GM21529 (cell line): ENCODE results near the gene FBN1.
A peak's percentile ranks its signal among the peaks of the same experiment; 100 is the strongest.

ENCODE experiments used
- ATAC-seq: cut with Tn5 transposase; IDR thresholded peaks from one replicate; pipeline ENCODE4 v1.9.1; 2021; ENCODE audit not compliant: unreplicated experiment

FBN1 gene

DNA sequence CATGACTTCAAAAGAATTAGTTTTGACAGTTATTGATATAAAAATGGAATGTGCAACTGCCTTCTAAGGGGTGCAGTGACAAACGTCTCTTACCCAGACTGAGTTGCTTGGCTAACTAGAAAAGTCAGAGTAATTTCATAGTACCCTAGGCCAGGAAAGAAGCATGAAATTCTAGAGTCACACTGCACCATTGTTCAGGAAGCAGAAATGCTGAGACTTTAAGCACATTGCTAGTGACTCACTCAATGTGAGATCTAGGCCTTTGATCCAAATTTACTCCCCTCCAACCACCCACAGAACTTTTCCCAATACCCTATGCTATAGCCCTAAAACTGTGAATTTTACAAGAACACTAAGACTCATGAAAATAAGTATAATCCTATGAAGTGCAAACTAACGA lies 203.5 kb downstream of the FBN1 start:
- ATAC-seq: no peak

DNA sequence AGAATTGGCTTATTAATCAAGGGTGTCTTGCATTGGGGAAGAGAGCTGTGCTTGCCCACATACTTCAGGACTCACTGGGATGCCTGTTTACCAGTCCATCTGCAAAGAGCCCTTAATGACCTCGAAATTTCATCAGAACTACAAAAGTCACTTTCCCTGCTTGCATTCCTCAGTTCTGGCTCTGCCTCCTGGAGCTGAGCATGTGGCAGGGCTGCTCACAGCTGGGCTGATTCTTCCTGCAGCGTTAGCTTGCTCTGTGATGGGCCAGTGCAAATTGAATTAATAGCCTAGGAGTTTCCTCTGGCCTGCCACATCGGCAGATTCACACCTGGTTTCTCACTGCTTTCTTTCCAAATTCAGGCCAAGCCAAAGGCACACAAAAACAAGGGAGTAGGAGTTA lies 205.4 kb downstream of the FBN1 start:
- ATAC-seq: no peak

DNA sequence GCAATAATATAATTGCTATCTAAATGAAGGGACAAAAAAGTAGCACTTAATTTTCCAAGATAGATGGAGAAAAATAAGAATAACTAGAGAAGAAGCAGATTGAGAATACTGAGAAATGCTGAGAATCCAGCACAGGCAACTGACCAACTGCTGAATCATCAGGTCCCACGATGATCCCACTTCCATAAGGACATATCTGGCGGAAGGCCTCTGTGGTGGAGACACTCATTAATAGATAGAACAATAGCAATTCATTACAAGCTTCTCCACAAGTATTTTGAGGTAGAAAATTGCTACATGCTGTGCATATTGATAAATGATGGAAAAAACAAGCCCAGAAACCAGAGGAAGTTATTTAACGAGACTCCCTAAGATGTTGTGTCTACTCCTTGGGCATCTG lies 208.3 kb downstream of the FBN1 start:
- no peak for ATAC-seq

DNA sequence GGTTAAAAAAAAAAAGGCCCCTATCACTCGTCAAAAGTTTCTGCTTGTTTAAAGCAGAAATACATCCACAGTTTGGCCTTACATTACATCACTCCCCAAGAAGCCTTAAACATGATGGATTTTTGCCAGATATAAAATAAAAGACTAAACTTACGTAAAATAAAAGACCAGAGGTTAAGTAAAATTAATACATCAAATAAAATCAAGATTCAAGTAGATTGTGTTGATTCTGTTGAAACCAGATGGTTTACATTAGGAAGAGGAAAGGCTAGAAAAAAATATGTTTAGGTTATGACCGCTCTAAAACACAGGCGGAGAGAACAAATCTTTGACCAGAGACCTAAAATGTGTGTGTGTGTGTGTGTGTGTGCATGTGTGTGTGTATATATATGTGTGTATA lies 210.2 kb downstream of the FBN1 start:
- no peak for ATAC-seq

DNA sequence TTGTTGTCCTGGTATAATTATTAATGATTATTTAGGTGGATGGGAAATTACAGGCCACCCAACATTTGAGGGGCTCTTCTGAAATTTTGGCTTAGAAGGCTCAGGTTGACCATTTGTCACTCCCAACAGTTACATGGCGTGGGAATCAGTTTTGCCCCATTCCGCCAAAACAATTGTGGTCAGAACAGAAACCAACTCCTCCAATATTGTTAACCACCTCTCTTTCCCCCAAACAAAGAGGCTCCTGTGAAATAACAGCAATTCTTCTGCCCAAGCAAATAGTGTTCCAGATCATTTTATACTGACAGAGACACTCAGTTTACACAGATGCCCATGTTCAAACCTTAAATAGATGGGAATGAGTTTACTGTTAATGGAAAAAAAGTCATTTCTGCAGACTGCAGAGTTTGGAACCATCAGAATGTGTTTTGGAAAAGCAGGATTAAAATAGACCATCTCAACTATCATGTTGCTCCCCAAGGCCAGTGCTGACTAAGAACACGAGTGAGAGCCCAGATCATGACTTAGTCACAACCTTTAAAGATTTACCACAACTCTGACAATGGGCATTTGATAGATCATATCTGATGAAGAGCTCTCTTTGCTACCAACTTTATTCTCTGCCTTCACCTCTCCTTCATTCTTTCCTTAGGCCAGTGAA lies 212.2 kb downstream of the FBN1 start:
- ATAC-seq: peak; percentile 91

DNA sequence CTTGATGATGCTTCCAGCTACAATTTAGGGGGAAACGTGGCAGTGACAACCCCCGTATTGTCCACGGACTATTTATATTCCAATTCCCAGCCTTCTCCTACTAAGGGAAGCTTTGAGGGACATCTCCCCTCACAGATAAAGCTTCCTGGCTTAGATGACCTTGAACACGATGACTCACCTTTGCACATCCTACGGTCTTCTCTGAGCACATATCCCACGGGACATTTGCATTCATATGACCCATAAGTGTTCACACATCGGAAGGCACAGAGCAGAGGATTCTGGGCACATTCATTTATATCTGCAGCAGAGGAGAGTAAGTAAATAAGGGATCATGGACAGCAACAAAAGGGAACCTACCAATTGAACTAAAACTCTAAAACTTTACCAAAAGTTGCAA lies 212.8 kb downstream of the FBN1 start:
- ATAC-seq: no peak

DNA sequence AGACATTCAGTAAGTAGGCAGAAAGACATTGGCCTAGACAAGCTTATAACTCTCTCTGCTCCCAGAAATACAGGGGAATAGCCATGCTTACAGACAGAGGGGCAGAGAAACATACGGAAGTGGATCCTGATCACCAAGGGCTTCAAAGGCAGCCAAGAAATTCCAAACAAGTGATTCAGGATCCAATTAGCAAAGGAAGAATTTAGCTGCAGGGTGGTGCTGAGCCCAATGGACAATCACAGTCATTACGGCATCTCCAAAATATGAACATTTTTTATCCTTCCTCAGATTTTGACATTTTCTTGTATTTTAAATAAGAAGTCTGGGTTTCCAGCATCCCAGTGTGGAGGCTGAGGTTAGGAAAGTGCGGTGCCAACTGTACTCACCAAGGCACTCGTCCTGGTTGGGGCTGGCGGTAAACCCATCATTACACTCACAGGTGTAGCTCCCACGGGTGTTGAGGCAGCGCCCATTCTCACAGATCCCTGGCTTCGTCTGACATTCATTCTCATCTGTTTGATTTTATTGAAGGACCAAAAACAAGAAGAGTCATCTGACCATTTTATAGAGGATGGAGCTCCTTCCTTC lies 217.5 kb downstream of the FBN1 start:
- ATAC-seq: no peak

DNA sequence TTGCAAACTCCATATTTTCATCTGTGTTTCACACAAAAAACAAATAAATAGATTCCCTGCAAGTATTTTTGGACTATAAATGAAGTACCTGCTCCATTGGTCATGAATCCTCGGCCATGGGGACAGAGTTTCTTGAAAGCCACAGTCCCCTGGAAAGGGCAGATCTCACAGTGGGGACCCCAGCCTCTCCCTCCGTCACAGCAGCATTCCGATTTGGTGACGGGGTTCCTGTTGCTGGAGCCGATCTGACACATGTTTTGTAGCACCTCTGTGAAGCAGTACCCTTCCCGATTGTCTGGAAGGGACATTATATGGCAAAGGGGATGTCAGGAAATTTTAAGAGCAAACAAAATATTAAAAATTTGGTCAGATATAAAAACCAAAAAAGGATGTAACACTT lies 218.0 kb downstream of the FBN1 start:
- no peak for ATAC-seq

DNA sequence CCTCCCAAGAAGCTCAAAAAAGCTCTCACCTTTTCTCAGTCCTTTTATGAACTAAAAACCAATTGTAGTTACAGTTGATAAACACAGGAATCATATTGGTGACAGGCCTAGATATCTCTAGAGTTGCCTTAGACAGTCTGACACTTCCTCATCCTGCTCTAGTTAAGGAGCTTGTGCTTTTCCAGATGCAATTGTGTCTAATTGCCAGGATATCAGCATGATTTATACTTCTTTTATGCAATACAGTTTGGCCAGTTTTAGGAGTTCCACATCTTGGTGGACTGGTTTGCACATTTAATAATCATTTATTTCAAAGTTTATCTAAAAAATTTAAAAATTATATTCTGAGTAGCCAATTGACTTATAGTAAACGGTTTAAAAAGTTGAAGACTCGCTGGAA lies 218.6 kb downstream of the FBN1 start:
- no peak for ATAC-seq

DNA sequence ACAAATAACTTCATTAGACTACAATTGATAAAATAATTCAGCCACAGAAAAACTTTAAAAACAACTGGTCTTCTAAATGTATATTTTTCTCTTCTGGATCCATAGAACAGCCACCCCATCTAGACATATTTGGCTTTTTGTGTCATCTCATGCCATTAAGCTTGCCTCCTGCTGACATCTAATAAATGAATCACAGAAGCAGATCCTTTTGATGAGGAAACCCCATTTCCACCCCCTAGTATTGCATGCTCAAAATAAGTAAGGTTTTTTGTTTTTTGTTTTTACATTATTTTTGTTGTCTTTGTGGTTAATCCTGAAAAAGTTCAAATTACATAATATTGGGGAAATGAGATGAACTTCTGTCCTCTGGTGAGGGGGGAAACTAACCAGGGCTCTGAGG lies 219.5 kb downstream of the FBN1 start:
- no peak for ATAC-seq

DNA sequence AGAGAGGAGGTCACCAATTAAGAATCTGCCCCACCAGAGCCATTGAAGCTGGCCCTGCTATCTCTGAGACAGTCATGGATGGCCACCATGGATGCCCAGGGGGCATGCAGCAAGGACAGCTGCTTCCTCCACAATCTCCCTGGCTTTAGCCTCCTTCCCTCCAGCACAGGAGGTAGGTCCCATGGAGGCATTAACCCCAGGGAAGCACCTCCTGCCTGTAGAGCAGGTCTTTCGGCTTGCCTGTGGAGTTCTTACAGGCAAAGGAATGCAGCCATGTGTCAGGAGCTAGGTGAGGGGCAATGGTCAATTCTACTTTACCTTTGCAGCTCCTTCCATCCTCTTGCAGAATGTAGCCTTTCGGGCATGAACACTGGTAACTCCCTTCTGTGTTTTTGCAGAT lies 220.5 kb downstream of the FBN1 start:
- ATAC-seq: no peak

DNA sequence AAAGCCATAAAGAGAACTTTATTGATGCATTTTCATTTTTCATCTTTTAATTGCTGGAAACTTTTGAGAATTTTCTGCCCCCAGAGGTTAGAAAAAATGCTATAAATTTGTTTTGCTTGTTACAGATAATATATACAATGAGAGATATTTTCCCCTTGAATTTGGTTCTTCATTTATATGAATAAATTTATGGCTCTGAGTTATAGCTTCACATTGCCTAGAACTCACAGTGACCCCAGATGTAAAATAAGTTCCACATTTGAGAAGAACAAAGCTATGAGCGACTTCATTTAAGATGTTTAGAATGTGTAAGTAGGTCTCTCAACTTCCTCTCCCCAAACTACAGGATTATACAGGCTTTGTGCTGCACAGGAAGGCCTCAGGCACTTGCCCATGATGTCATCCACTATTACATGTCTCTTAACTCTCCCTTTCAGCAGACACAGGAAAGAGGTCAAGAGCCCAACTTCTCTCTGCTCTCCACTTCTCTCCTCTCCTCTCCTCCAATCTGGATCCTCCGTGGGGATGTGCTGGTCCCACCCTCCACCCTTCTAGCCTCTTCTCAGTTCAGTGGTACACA lies 221.5 kb downstream of the FBN1 start:
- ATAC-seq: no peak

DNA sequence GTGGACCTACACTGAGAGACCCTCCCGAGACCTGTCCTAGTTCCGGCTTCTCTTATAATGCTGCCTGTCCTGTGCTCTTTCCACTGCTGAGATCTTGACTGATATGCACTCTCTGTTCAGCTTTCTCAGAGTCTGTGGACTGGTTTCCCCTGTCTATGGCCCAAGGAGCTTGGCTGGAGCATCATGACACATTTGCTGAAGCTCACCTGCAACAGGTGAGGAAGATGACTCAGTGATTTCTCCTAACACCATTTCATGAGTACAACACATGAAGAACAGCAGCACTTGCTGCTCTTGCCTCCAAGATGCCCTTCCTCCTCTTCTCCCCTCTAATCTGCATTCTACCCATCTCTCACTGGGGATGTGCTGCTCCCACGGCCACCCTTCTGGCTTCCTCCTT lies 222.2 kb downstream of the FBN1 start:
- no peak for ATAC-seq

DNA sequence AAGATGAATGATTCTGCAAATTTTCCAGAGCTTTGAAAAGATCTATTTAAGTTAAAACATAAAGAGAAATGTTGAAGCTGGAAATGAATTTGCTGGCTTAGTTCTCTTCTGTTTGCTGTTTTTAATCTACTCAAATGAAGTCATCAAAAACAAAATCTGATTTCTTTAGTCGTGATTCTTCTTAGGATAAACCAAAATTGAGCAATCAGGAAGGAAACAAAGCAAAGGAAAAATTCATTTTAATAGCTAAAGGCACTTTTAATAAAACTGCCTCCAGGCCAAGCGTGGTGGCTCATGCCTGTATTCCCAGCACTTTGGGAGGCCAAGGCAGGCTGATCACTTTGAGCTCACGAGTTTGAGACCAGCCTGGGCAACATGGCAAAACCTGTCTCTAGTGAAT lies 223.1 kb downstream of the FBN1 start:
- no peak for ATAC-seq

DNA sequence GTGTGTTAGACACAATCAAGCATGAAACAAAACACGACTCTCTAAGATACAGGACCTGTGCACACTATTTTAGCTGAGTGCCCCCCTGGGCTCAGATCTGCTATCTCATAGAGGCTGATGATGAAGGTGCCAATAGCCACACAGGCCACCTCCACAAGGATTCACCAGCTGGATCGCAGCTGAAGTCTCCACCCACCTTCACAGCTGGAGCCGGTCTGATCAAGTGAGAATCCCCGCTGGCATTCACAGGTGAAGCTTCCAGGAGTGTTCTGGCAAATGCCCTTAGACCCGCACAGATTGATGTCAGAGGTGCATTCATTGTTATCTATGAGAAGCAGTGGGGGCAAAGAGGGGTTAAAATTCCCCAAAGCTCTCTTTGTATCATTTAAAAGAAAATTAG lies 224.1 kb downstream of the FBN1 start:
- no peak for ATAC-seq

DNA sequence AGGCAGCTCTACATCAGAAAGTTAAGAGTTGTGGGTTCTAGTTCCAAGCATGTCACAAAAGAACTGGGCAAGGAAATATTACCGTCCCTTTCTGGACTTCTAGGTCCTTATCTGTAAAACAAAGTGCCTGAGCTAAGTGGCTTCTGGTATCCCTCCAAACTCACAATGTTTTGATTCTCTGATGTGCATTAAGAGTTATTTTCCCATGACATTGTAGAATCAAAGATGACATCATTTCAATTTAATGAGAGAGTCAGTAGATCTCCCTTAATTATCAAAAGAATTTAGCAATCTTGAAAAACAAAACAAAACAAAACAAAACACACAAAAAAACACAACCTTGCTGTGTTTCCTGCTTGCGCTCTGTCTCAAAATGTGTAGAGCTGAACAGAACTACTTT lies 225.6 kb downstream of the FBN1 start:
- ATAC-seq: no peak

DNA sequence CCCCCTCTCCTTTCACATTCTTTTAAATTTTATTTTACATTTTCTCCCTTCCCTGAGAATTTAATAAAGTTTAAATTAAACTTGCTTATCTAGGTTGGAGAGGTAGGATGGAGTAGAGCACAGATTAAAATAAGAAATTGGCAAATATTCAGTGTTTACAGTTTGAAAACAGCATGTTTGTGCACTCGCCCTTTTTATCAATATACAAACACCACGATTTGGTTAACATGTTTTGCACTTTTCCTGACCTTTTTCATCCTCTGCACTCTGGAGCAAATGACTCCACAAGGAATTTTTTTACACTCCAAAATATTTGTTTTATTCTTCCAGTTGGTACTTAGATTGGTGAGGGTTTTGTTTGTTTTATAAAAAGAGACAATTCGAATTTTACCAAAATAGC lies 227.2 kb downstream of the FBN1 start:
- ATAC-seq: no peak

DNA sequence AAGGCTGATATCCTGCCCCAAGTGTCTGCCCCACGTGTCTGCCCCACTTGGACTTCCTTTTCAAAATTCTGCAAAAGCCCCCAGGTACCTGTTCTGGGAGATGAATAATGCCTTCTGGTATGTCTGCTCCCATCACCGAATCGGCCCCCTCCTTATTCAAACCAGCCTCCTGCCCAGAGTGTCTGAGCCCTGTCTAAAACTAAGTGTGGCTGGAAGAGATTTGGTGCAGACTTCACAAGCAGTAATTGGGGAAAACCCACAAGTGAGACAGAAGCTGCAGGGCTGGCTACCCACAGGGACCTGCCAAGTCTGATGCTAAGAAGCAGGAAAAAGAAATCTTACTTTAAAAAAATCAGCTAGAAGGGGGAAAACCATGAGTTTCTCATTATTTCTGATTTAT lies 229.2 kb downstream of the FBN1 start:
- ATAC-seq: no peak

DNA sequence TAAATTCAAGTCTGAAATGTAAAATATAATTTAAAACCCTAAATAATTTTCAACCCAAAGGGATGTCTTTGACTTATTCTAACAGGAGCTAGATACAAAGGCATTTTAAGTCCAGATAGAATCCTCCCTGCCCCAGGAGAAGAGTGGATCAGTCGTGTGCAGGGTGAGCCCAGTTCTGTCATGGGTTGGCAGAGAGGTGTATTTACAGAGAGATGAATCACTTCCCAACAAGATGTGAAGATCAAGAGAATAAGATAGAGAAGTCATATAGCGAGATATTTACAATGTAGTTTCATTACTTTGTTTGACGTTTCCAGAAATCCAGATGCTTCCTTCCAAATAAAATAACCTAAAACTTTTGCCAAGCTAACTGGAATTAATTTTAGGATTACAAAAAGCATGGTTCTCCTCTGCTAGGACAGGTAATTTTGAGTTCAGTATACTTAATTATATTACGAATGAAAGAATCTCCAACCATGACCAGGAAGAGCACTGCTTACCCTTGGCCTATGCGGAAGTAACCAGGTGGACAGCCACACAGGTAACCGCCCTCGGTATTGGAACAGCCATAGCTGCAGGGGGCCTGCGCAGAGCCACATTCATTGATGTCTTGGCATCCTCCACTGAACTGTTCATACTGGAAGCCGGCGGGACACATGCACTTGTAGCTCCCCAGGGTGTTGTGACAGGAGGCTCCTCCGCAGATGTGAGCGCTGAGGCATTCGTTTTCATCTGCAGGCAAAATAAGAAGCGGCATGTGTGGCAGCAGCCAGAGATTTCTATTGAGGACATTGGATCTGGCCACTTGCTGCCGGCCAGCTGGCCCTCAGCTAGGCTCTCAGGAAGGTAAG lies 230.2 kb downstream of the FBN1 start:
- no peak for ATAC-seq

DNA sequence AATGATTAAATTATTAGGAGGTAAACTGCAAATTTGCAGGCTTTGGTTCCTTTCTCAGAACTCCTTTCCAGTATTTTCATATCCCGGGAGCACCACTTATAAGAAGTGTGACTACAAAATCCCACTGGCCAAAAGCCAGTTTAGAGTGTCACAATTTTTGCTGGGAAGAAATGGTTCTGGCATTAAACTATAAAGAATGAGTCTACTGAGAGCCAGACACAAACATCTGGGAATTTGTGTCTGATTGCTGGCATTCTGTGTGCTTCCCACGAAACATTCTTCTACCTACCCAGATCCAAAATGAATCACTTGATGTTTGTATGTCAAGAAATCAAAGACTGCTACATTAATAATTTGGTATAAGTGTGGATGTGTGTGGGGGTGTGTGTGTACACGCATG lies 231.5 kb downstream of the FBN1 start:
- no peak for ATAC-seq

DNA sequence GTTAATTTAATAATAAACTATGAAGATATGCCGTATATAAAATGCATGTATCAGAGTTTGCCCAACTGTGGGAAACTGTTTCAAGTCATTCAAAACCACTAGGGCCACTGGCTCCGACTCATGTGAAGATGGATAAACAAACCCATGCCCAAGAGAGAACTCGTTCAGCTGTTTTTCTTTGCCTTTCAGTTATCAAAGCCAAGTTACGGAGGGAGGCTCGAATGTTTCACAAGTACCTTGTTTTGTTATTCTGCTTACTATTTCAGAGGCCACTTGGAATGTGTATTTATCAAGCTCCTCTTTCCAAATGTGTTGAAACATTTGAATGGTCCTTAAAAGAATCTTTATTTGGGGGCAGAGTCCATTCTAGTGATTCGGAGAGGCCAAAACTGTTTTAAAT lies 232.2 kb downstream of the FBN1 start:
- no peak for ATAC-seq

DNA sequence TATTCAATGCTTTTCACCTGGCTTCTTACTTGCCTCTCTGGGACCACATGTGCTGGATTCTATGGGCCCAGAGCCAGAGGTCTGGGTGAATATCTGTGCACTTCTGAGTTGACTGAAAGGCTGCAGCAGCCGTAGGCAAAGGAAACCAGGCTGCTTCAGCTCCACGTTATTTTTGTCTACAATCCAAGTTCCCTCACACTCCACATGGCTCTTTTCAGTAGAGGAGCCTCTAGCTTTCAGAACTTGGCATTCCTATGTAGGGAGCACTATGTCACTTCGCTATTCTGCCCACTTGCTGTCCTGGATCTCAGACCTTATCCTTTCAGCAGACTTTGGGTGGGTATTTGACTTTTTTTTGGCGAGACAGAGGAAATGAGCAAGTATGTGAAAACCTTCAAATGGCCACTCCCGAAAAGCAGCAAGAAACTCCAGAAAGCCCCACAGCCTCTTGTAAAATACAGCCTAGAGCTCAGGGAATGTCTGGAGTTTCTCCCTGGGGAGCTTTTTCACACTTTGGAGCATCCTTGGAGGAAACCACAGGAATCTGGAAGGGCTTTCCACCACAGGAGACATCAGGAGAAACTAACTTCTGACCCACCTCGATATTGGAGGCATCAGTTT lies 233.4 kb downstream of the FBN1 start:
- no peak for ATAC-seq
